Measurements from ENCODE around the gene PANX2.
"Not testable (repeated sequence)": the region's sequence is repeated elsewhere in the genome, so short reads cannot be mapped to it uniquely, and the experiment has no call there.

PANX2 gene

GRCh38 chr22:50170453-50171318 is at the start of gene PANX2:
Gene PANX2 (plus strand): TSS chr22:50170731. CDS start chr22:50170731, 0 bp downstream.
- no peak for DNase-seq

GRCh38 chr22:50121202-50121740 is 49.3 kb upstream of the PANX2 start:
- DNase-seq, result no peak

- no peak for DNase-seq
Measured at GRCh38 chr22:50123119-50123518, 47.4 kb upstream of the PANX2 start.

GRCh38 chr22:50125029-50125428 is 45.5 kb upstream of the PANX2 start:
- no peak for DNase-seq

- no peak for DNase-seq
Measured at GRCh38 chr22:50129121-50129736, 41.3 kb upstream of the PANX2 start.

- no peak for DNase-seq
Measured at GRCh38 chr22:50131894-50132293, 38.6 kb upstream of the PANX2 start.

GRCh38 chr22:50134481-50134880 is 36.0 kb upstream of the PANX2 start:
- DNase-seq, result no peak

GRCh38 chr22:50136581-50137015 is 33.9 kb upstream of the PANX2 start:
- no peak for DNase-seq

GRCh38 chr22:50137277-50137676 is 33.3 kb upstream of the PANX2 start:
- not testable (repeated sequence) for DNase-seq

GRCh38 chr22:50138041-50138440 is 32.5 kb upstream of the PANX2 start:
- DNase-seq, result no peak

GRCh38 chr22:50138988-50139387 is 31.5 kb upstream of the PANX2 start:
- DNase-seq, result no peak

GRCh38 chr22:50139843-50140415 is 30.6 kb upstream of the PANX2 start:
- DNase-seq, result no peak

- no peak for DNase-seq
Measured at GRCh38 chr22:50140615-50141014, 29.9 kb upstream of the PANX2 start.

- DNase-seq, result no peak
Measured at GRCh38 chr22:50141462-50141861, 29.1 kb upstream of the PANX2 start.

- DNase-seq, result no peak
Measured at GRCh38 chr22:50141891-50142363, 28.6 kb upstream of the PANX2 start.

GRCh38 chr22:50143096-50143495 is 27.4 kb upstream of the PANX2 start:
- DNase-seq, result no peak

GRCh38 chr22:50144005-50144614 is 26.4 kb upstream of the PANX2 start:
- no peak for DNase-seq

- DNase-seq, result no peak
Measured at GRCh38 chr22:50145721-50146438, 24.7 kb upstream of the PANX2 start.

GRCh38 chr22:50146439-50147238 is 23.9 kb upstream of the PANX2 start:
- no peak for DNase-seq

GRCh38 chr22:50147258-50148165 is 23.0 kb upstream of the PANX2 start:
- DNase-seq, result not testable (repeated sequence)

- DNase-seq, result no peak
Measured at GRCh38 chr22:50148166-50148500, 22.4 kb upstream of the PANX2 start.
